HepG2 (cell line): Measurements from ENCODE around the gene ZCCHC7. TPM values are rescaled to one million over a fixed set of nuclear protein-coding genes. Genes with fewer than 3 reads are reported as not detected.

Experiments
- ATAC-seq: fragments of 200-7000 bp; cut with Tn5 transposase; 3 replicates; pipeline ENCODE4 v1.9.1; 2020; ENCODE audit warnings: mild to moderate bottlenecking, moderate library complexity
- BruUV-seq: library from RNA; stranded (reverse); fragments of 400-500 nt; replicated peaks from 2 replicates; lab custom pipeline; 2021; lab: Mats Ljungman, UMichigan
- CTCF ChIA-PET: fragments of 300-600 bp; formaldehyde crosslinking; extraction: SDS; loops from one replicate; lab custom pipeline; 2021; ENCODE audit warnings: low total read pairs, inconsistent platforms, low intra/inter-chr PET ratio; lab: Yijun Ruan, JAX
- POLR2A ChIA-PET: fragments of 350-600 bp; sonication (Branson Sonifier 250); formaldehyde crosslinking; loops from one replicate; lab custom pipeline; 2020; ENCODE audit warnings: antibody characterized with exemption, inconsistent platforms; lab: Yijun Ruan, JAX
- DNase-seq: peaks from one replicate; pipeline ENCODE4 v3.0.0-alpha.2; 2015; ENCODE audit warnings: low spot score
- FAIRE-seq: peaks from 3 replicates; lab custom pipeline; 2011; peaks lifted over from hg19 to GRCh38; lab: Jason Lieb, UNC
- H2AFZ ChIP-seq: one replicate; pipeline ENCODE4 v1.6.1; 2011; ENCODE audit warnings: low read length, inconsistent platforms
- H3K27ac ChIP-seq: fragments of 300-600 bp; 3 replicates; pipeline ENCODE4 v1.8.0; 2011; ENCODE audit warnings: mixed run types, mild to moderate bottlenecking, mixed read lengths, low read length, inconsistent platforms; ENCODE audit not compliant: insufficient read depth; ENCODE audit errors: extremely low read length
- H3K27me3 ChIP-seq, 2 experiments: fragments of 200-600 bp in 1 of 2; 2 replicates in 1 of 2; 3 replicates in 1 of 2; pipeline versions ENCODE4 v1.6.0 to v1.8.0; 2011; ENCODE audit warnings: low read length in 2 of 2, mild to moderate bottlenecking in 2 of 2, moderate library complexity in 2 of 2, inconsistent platforms in 1 of 2; ENCODE audit not compliant: insufficient read depth in 2 of 2, control insufficient read depth in 1 of 2
- H3K36me3 ChIP-seq, 2 experiments: fragments of 200-600 bp in 1 of 2; replicated peaks in 1 of 2; 2 replicates in 1 of 2; 3 replicates in 1 of 2; pipeline versions ENCODE4 v1.5.1 to v1.8.0; 2011; ENCODE audit warnings: low read length in 2 of 2, inconsistent platforms in 1 of 2; ENCODE audit not compliant: insufficient read depth in 2 of 2, control insufficient read depth in 1 of 2
- H3K4me1 ChIP-seq: 2 replicates; pipeline ENCODE4 v1.5.1; 2012; ENCODE audit warnings: low read length, inconsistent platforms; ENCODE audit not compliant: insufficient read depth
- H3K4me2 ChIP-seq: 2 replicates; pipeline ENCODE4 v1.6.0; 2011; ENCODE audit warnings: low read depth, low read length, inconsistent platforms
- H3K4me3 ChIP-seq, 3 experiments: fragments of 200-600 bp in 1 of 3; sonication (generic), shearing (Covaris generic) in 1 of 3; replicated peaks in 1 of 3; 2 replicates each; pipeline ENCODE4 v1.5.1; 2011 to 2016; ENCODE audit warnings: low read length in 3 of 3, inconsistent platforms in 2 of 3, low read depth in 2 of 3, mild to moderate bottlenecking in 2 of 3, control low read depth in 1 of 3, mixed read lengths in 1 of 3; ENCODE audit not compliant: insufficient read depth in 1 of 3
- H3K79me2 ChIP-seq: one replicate; pipeline ENCODE4 v1.6.1; 2011; ENCODE audit warnings: low read length, inconsistent platforms; ENCODE audit not compliant: insufficient read depth
- H3K9ac ChIP-seq: 2 replicates; pipeline ENCODE4 v1.6.0; 2011; ENCODE audit warnings: mild to moderate bottlenecking, low read depth, low read length, inconsistent platforms; ENCODE audit not compliant: insufficient read depth
- H3K9me3 ChIP-seq: 2 replicates; pipeline ENCODE4 v1.5.1; 2012; ENCODE audit warnings: mild to moderate bottlenecking, low read length
- H4K20me1 ChIP-seq: 2 replicates; pipeline ENCODE4 v1.6.0; 2011; ENCODE audit warnings: inconsistent platforms, mild to moderate bottlenecking, low read length, moderate library complexity; ENCODE audit not compliant: insufficient read depth
- CBFB ChIP-seq: sonication (generic); formaldehyde crosslinking; IDR thresholded peaks from 2 replicates; pipeline ENCODE4 v1.4.0; 2020; ENCODE audit warnings: missing genetic modification reagents
- MAFK ChIP-seq, 2 experiments: IDR thresholded peaks in 1 of 2; conservative IDR thresholded peaks in 1 of 2; 2 replicates each; pipeline ENCODE4 v1.6.1; 2011; ENCODE audit warnings: improper control_type of control experiment in 2 of 2, low read length in 2 of 2
- SPEN ChIP-seq: sonication (generic); formaldehyde crosslinking; IDR thresholded peaks from 2 replicates; pipeline ENCODE4 v1.5.1; 2020; ENCODE audit warnings: low read depth, mild to moderate bottlenecking, missing genetic modification reagents
- SSRP1 ChIP-seq: IDR thresholded peaks from 2 replicates; pipeline ENCODE4 v1.6.1; 2016; ENCODE audit warnings: control low read depth
- STAG1 ChIP-seq: sonication (generic); formaldehyde crosslinking; IDR thresholded peaks from 2 replicates; pipeline ENCODE4 v1.4.0; 2020; ENCODE audit warnings: missing genetic modification reagents
- TAF15 ChIP-seq: fragments of 200-400 bp; formaldehyde crosslinking; IDR thresholded peaks from one replicate; pipeline ENCODE4 v1.6.1; 2018; ENCODE audit warnings: mild to moderate bottlenecking, low read depth, low read length; ENCODE audit not compliant: poor library complexity, severe bottlenecking
- ZBTB21 ChIP-seq: sonication (generic); formaldehyde crosslinking; IDR thresholded peaks from 2 replicates; pipeline ENCODE4 v1.4.0; 2020; ENCODE audit warnings: missing genetic modification reagents
- ZFP36 ChIP-seq: fragments of 150-350 bp; IDR thresholded peaks from 2 replicates; pipeline ENCODE4 v1.6.1; 2018; ENCODE audit warnings: borderline replicate concordance, low read length, low read depth; ENCODE audit not compliant: partially characterized antibody
- ZNF138 ChIP-seq: sonication (generic); formaldehyde crosslinking; IDR thresholded peaks from 2 replicates; pipeline ENCODE4 v1.5.0; 2020; ENCODE audit warnings: mild to moderate bottlenecking, low read depth, missing genetic modification reagents
- ZNF75D ChIP-seq: sonication (generic); formaldehyde crosslinking; IDR thresholded peaks from 2 replicates; pipeline ENCODE4 v1.8.1; 2023; ENCODE audit warnings: missing genetic modification reagents, mild to moderate bottlenecking, borderline replicate concordance
- WGBS: methylation state at CpG from one replicate; pipeline ENCODE4 v1.1.6; 2017; ENCODE audit warnings: low lambda C conversion rate; 5-methylcytosine and 5-hydroxymethylcytosine counted together
- in situ Hi-C: cut with HindIII; loops from 2 replicates; pipeline ENCODE4 v1.10.0; 2017; ENCODE audit warnings: low pct_unique_long_range_greater_than_20kb; ENCODE audit not compliant: extremely low pct_ligation_motif_present
- intact Hi-C: fragments of 100-400 bp; cut with micrococcal nuclease; formaldehyde crosslinking; loops from one replicate; pipeline ENCODE4 v1.10.0; 2022; ENCODE audit not compliant: unreplicated experiment
- polyA plus RNA-seq, 8 experiments: library from polyadenylated mRNA; depleted of rRNA in 3 of 8; stranded (reverse) in 7 of 8; unstranded in 1 of 8; fragments of >200 nt; fragmentation: Illumina TruSeq in 4 of 8; extraction: Trizol in 4 of 8; gene quantifications; 2 replicates each; pipeline versions ENCODE4 v1.2.1 to v1.2.3, GENCODE V29; 2011 to 2016; ENCODE audit warnings: low read depth in 4 of 8, missing spikeins in 1 of 8, mixed read lengths in 1 of 8; ENCODE audit not compliant: insufficient read depth in 1 of 8
- total RNA-seq, 5 experiments: library from RNA; depleted of rRNA; stranded (reverse); fragments of >200 nt; fragmentation: Illumina TruSeq; extraction: Trizol; gene quantifications; 2 replicates each; pipeline ENCODE4 v1.2.3, GENCODE V29; 2016; ENCODE audit warnings: low read depth in 1 of 5
- TF ChIP-seq, protein P1 (sequence below), 2 experiments: sonication (generic) in 1 of 2; formaldehyde crosslinking in 1 of 2; IDR thresholded peaks; 2 replicates each; pipeline versions ENCODE4 v1.5.1 to v1.6.1; 2011 to 2020; ENCODE audit warnings: borderline replicate concordance in 1 of 2, low read depth in 1 of 2, low read length in 1 of 2, mild to moderate bottlenecking in 1 of 2, missing genetic modification reagents in 1 of 2, moderate library complexity in 1 of 2
- TF ChIP-seq, protein P2 (sequence below): sonication (generic); formaldehyde crosslinking; IDR thresholded peaks from 2 replicates; pipeline ENCODE4 v1.5.1; 2020; ENCODE audit warnings: missing genetic modification reagents, mild to moderate bottlenecking, borderline replicate concordance

Gene ZCCHC7
- total and polyA plus RNA-seq, 2 of the 13 experiments (the other 11 are each of a cell fraction or from before 2014, with no cell fraction given), result 13.6 to 19.3 TPM

DNA sequence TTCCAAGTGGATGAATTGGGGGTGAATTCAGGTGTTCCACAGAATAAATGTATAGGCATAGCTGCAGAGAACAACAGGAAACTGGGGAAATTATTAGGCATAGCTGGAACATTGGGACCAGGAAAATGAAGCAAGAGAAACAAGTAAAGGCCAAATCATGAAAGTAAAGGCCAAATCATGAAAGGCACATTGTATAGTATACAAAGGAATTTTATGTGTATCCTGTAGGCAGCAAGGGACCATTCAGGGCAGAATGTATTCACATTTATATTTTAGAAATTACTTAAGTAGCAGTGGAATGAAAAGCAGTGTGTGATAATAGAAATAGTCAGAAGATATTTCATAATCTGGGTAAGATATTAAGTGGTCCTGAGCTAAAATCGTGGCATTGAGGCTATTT, 174.8 kb downstream of the ZCCHC7 start:
- ChIA-PET CTCF (no interaction called here), POLR2A (no interaction called here)
- 88% methylated on average over 1 of the region's 1 CpG for WGBS

DNA sequence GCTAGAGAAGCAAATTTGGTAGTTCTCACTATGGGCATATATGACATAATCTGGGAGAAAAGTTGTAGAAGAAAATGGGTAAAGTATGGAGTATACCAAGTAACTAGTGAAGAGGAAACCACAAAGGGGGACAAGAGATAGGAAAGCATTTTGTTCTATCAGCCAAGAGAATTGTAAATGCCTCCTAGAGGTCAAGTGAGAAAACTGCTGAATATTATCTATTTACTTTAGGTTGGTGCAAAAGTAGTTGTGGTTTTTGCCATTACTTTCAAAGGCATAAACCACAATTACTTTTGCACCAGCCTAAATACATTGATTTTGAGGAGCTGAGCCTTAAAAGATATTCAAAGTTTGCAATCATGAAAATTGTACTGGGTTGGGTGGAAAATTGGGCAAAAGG, 175.4 kb downstream of the ZCCHC7 start:
- in situ Hi-C loops, result no loop called here
- DNase-seq (no peak), ATAC-seq (no peak)
- no TSS peak for BruUV-seq
- H3K27me3 ChIP-seq, result no peaks in the 10 kb centered on the region
- H3K4me2 ChIP-seq, result no peak overlapping the region
- POLR2A ChIA-PET, result no interaction called here
- TF ChIP-seq STAG1 (CRISPR knock-in tag) (peak; percentile 7; the same call in 1 of the 2 replicates), MAFK (conservative IDR thresholded peaks at IDR 0.05 in 1 of 2, IDR thresholded peaks at IDR 0.05 in 1 of 2; ENCODE audit: low read length in 2 of 2) (0 out of 4 replicates have a peak, but pooled peaks of 1 of the 2 experiments have one; percentile 4), ZNF138 (CRISPR knock-in tag) (no peak)
- TF ChIP-seq, protein P1, sequence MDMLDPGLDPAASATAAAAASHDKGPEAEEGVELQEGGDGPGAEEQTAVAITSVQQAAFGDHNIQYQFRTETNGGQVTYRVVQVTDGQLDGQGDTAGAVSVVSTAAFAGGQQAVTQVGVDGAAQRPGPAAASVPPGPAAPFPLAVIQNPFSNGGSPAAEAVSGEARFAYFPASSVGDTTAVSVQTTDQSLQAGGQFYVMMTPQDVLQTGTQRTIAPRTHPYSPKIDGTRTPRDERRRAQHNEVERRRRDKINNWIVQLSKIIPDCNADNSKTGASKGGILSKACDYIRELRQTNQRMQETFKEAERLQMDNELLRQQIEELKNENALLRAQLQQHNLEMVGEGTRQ (IDR thresholded peaks at IDR 0.05; ENCODE audit: low read depth, low read length), result no peak
- TF ChIP-seq, protein P1 (CRISPR knock-in tag; IDR thresholded peaks at IDR 0.05; ENCODE audit: borderline replicate concordance), result no peak
- TF ChIP-seq, all 625 proteins: peak for 2
- Histone ChIP-seq H3K4me1 (no peaks in the 10 kb centered on the region), H3K9ac (no peak overlapping the region), H2AFZ (no peak overlapping the region), H3K79me2 (no peaks in the 10 kb centered on the region), H3K27ac (no peak overlapping the region), H4K20me1 (no peaks in the 10 kb centered on the region), H3K4me3 (no peak overlapping the region), H3K9me3 (no peaks in the 10 kb centered on the region), H3K36me3 (no peaks in the 10 kb centered on the region)
- FAIRE-seq, result no peak
- intact Hi-C loops, result no loop called here
- CTCF ChIA-PET, result no interaction called here

More for the DNA sequence above, 174.8 kb downstream of the ZCCHC7 start:
- Histone ChIP-seq H3K9me3 (no peaks in the 10 kb centered on the region), H4K20me1 (no peaks in the 10 kb centered on the region), H3K4me1 (no peaks in the 10 kb centered on the region), H3K4me2 (no peak overlapping the region), H3K4me3 (no peak overlapping the region), H3K79me2 (no peaks in the 10 kb centered on the region), H3K36me3 (no peaks in the 10 kb centered on the region), H3K27me3 (no peaks in the 10 kb centered on the region), H3K27ac (no peak overlapping the region), H2AFZ (no peak overlapping the region), H3K9ac (no peak overlapping the region)
- no peak for TF ChIP-seq SSRP1 (CRISPR knock-in tag)
- TF ChIP-seq CBFB (CRISPR knock-in tag), result no peak
- TF ChIP-seq ZNF75D (CRISPR knock-in tag), result no peak
- TF ChIP-seq ZBTB21 (CRISPR knock-in tag), result no peak
- TF ChIP-seq SPEN (CRISPR knock-in tag), result no peak
- TF ChIP-seq ZFP36, result no peak
- no peak for TF ChIP-seq TAF15
- TF ChIP-seq STAG1 (CRISPR knock-in tag), result no peak
- TF ChIP-seq, protein P2, sequence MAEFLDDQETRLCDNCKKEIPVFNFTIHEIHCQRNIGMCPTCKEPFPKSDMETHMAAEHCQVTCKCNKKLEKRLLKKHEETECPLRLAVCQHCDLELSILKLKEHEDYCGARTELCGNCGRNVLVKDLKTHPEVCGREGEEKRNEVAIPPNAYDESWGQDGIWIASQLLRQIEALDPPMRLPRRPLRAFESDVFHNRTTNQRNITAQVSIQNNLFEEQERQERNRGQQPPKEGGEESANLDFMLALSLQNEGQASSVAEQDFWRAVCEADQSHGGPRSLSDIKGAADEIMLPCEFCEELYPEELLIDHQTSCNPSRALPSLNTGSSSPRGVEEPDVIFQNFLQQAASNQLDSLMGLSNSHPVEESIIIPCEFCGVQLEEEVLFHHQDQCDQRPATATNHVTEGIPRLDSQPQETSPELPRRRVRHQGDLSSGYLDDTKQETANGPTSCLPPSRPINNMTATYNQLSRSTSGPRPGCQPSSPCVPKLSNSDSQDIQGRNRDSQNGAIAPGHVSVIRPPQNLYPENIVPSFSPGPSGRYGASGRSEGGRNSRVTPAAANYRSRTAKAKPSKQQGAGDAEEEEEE (CRISPR knock-in tag), result no peak
- DNase-seq, result no peak
- no TSS peak for BruUV-seq
- intact Hi-C loops (no loop called here), in situ Hi-C loops (no loop called here)
- no peak for FAIRE-seq
- no peak for ATAC-seq
